ENCODE results near the gene GPC5.

Gene GPC5

GRCh38 chr13:91539286-91540157 is 141.1 kb downstream of the GPC5 start:
- DNase-seq (ENCODE audit: low read depth in 2 of 2) = no peak

GRCh38 chr13:91540158-91540736 is 141.8 kb downstream of the GPC5 start:
- DNase-seq (ENCODE audit: low read depth in 2 of 2) = no peak

- DNase-seq (ENCODE audit: low read depth in 2 of 2) = no peak
Observed at GRCh38 chr13:91544723-91545122, 146.3 kb downstream of the GPC5 start.

- no peak for DNase-seq (ENCODE audit: low read depth in 2 of 2)
Observed at GRCh38 chr13:91546900-91547299, 148.5 kb downstream of the GPC5 start.

GRCh38 chr13:91553584-91553983 is 155.2 kb downstream of the GPC5 start:
- DNase-seq (ENCODE audit: low read depth in 2 of 2) = no peak

GRCh38 chr13:91554101-91554500 is 155.7 kb downstream of the GPC5 start:
- DNase-seq (ENCODE audit: low read depth in 2 of 2) = no peak

- DNase-seq (ENCODE audit: low read depth in 2 of 2) = no peak
Observed at GRCh38 chr13:91557328-91558090, 159.1 kb downstream of the GPC5 start.

GRCh38 chr13:91563799-91564198 is 165.4 kb downstream of the GPC5 start:
- DNase-seq (ENCODE audit: low read depth in 2 of 2) = no peak

GRCh38 chr13:91564396-91564795 is 166.0 kb downstream of the GPC5 start:
- no peak for DNase-seq (ENCODE audit: low read depth in 2 of 2)

GRCh38 chr13:91565296-91565695 is 166.9 kb downstream of the GPC5 start:
- no peak for DNase-seq (ENCODE audit: low read depth in 2 of 2)

GRCh38 chr13:91567485-91568207 is 169.2 kb downstream of the GPC5 start:
- DNase-seq (ENCODE audit: low read depth in 2 of 2) = no peak

GRCh38 chr13:91571681-91572080 is 173.3 kb downstream of the GPC5 start:
- DNase-seq (ENCODE audit: low read depth in 2 of 2) = no peak

GRCh38 chr13:91572439-91572838 is 174.0 kb downstream of the GPC5 start:
- no peak for DNase-seq (ENCODE audit: low read depth in 2 of 2)

- no peak for DNase-seq (ENCODE audit: low read depth in 2 of 2)
Observed at GRCh38 chr13:91572944-91573598, 174.7 kb downstream of the GPC5 start.

GRCh38 chr13:91574766-91575165 is 176.3 kb downstream of the GPC5 start:
- DNase-seq (ENCODE audit: low read depth in 2 of 2) = no peak

- DNase-seq (ENCODE audit: low read depth in 2 of 2) = no peak
Observed at GRCh38 chr13:91576590-91576989, 178.2 kb downstream of the GPC5 start.

- no peak for DNase-seq (ENCODE audit: low read depth in 2 of 2)
Observed at GRCh38 chr13:91579320-91579719, 180.9 kb downstream of the GPC5 start.

GRCh38 chr13:91580749-91581148 is 182.3 kb downstream of the GPC5 start:
- DNase-seq (ENCODE audit: low read depth in 2 of 2) = no peak

- DNase-seq (ENCODE audit: low read depth in 2 of 2) = no peak
Observed at GRCh38 chr13:91586609-91587008, 188.2 kb downstream of the GPC5 start.

GRCh38 chr13:91588541-91588940 is 190.1 kb downstream of the GPC5 start:
- no peak for DNase-seq (ENCODE audit: low read depth in 2 of 2)
